ENCODE measurements around the gene KASH5.

The KASH5 gene

GRCh38 chr19:49413348-49413747 is 25.3 kb downstream of the KASH5 start:
- TF ChIP-seq, protein P1, sequence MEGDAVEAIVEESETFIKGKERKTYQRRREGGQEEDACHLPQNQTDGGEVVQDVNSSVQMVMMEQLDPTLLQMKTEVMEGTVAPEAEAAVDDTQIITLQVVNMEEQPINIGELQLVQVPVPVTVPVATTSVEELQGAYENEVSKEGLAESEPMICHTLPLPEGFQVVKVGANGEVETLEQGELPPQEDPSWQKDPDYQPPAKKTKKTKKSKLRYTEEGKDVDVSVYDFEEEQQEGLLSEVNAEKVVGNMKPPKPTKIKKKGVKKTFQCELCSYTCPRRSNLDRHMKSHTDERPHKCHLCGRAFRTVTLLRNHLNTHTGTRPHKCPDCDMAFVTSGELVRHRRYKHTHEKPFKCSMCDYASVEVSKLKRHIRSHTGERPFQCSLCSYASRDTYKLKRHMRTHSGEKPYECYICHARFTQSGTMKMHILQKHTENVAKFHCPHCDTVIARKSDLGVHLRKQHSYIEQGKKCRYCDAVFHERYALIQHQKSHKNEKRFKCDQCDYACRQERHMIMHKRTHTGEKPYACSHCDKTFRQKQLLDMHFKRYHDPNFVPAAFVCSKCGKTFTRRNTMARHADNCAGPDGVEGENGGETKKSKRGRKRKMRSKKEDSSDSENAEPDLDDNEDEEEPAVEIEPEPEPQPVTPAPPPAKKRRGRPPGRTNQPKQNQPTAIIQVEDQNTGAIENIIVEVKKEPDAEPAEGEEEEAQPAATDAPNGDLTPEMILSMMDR (conservative IDR thresholded peaks at IDR 0.05) = no peak
- no peak overlapping the region for H3K27ac ChIP-seq

DNA sequence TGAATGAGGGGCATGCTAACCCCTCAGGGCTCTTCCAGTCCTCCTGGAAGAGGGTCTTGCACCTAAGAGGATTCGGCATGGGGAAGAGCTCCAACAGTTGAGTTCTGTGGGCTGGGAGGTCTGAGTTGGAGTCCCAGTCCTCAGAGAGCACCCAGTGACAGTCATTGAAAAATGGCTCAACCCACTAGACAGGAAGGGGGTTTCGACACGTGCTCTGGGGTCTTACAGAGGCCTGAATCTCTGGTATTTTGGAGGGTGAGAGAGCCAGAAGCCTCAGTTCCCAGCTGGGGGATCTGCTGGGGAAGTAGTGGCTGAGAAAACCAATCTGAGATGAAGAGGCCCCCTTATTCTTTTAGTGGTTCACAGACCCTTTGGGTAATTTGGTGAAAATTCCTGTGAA is 26.2 kb downstream of the KASH5 start:
- TF ChIP-seq, protein P1 (conservative IDR thresholded peaks at IDR 0.05) = no peak
- no peak overlapping the region for H3K27ac ChIP-seq

DNA sequence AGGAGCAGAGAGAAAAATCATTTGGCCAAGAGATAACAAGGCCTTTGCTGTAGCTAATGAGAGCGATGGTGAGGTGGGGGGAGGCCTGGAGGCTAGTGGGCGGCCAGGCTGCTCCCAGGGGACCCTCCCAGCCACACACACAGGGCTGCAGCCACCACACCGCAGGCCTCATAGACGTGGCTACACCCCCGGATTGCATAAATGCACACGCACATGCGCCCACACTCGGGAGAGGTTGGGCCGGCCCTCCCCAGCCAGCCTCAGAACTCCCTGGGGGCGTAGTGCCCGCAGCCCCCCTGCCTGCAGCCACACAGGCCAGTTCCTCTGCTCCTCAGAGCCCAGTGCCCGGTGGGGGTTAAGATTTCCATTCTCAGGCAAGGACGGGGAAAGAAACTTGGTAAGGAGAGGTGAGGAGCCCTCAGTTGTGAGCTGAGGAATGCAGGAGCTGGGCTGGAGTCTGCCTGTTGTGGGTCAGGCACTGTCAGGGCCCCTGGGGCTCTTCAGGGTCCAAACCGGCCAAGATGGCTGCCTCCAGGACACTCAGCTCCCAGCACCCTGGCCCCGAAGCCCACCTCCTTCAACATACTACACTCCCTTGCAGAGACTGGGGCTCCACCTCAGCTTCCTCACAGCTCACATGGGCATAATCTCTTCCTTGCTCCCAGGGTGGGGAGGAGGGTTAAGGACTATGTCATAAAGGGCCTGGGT is 27.2 kb downstream of the KASH5 start:
- H3K27ac ChIP-seq = no peak overlapping the region
- TF ChIP-seq, protein P1 (conservative IDR thresholded peaks at IDR 0.05) = no peak

DNA sequence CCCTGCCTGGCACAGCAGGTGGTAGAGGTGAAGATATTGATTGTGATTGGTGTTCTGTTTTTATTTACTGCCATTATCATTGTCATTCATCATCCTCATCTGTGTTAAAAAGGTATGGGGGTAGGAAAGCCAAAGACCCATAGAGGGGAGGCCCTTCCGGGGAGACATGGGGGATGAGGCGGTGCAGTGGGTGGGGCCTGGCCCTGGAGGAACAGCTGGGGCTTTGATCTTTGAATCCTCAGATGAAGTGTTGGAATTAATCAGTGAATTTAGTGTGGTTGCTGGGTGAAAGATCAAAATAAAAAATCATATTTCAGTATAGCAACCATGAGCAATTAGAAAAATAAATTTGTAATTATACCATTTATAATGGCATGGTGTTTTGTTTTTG is 27.8 kb downstream of the KASH5 start:
- TF ChIP-seq, protein P1 (conservative IDR thresholded peaks at IDR 0.05) = no peak
- no peak overlapping the region for H3K27ac ChIP-seq

- no peak overlapping the region for H3K27ac ChIP-seq
Measured at GRCh38 chr19:49417088-49417487, 29.0 kb downstream of the KASH5 start.

DNA sequence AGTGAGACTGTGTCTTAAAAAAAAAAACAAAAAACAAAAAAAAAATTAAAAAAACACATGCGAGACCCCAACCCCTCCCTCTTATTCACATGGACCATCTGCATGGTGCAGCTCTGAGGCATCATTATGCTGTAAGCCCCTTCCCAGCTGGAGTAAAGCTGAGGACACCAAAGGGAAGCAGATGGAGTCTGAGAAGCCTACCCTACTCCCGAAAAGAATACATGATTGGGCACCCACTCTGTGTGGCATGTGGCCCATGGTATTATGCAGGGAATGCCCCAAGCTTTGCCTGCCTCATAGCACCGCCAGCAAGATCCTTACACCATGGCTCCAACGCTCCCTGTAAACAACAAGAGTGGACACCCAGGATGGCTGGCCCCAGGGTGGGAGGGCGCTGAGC is 30.5 kb downstream of the KASH5 start:
- no peak overlapping the region for H3K27ac ChIP-seq

More at GRCh38 chr19:49417088-49417487, 29.0 kb downstream of the KASH5 start:
- TF ChIP-seq, protein P1 (conservative IDR thresholded peaks at IDR 0.05) = no peak

DNA sequence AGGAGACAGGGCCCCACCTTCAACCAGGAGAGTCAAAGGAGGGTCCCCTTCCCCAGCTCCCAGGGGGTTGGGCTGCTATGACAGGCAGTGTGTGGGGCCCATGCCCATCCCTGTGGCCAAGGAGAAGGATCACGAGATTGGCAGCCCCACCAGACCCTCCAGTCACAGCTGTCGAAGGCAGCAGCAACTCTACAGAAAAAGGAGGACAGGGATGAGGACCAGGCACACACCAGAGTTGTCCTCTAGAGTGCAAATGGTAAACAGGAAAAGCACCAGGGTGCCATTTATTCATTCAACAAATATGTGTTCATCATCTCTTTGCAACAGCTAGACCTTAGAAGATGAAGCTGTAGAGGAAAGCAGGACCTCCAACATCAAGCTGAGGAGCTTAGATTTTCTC is 31.1 kb downstream of the KASH5 start:
- TF ChIP-seq, protein P1 (conservative IDR thresholded peaks at IDR 0.05) = no peak
- no peak overlapping the region for H3K27ac ChIP-seq

More for the DNA sequence above, 30.5 kb downstream of the KASH5 start:
- TF ChIP-seq, protein P1 (conservative IDR thresholded peaks at IDR 0.05) = no peak
